Mammary epithelial cell (primary cell): ENCODE data around the gene EMP1.

Experiments used
- CTCF ChIP-seq, 2 donors: IDR thresholded peaks in 1 of 2; conservative IDR thresholded peaks in 1 of 2; 2 replicates each; pipeline ENCODE4 v1.5.1; 2011 to 2012; ENCODE audit warnings: inconsistent platforms in 2 of 2, low read length in 2 of 2, mild to moderate bottlenecking in 2 of 2, control low read depth in 1 of 2, low read depth in 1 of 2; ENCODE audit not compliant: insufficient read depth in 1 of 2; ENCODE audit errors: extremely low read depth in 1 of 2
- EZH2 ChIP-seq: IDR thresholded peaks from 2 replicates; pipeline ENCODE4 v1.6.1; 2012; ENCODE audit warnings: low read length, inconsistent platforms, borderline replicate concordance

- TF ChIP-seq CTCF (conservative IDR thresholded peaks at IDR 0.05 in 1 of 2, IDR thresholded peaks at IDR 0.05 in 1 of 2; ENCODE audit: extremely low read depth in 1 of 2, insufficient read depth in 1 of 2, low read depth in 1 of 2, low read length in 2 of 2) (no peak), EZH2 (no peak)
These were observed 6.8 kb downstream of the EMP1 start for GRCh38 chr12:13203034-13203922.
